GM12878 (cell line): ENCODE results near the gene NECAB3. TPM values are rescaled to one million over a fixed set of nuclear protein-coding genes. Genes with fewer than 3 reads are reported as not detected.

Experiments
- BCL11A ChIP-seq: IDR thresholded peaks from 2 replicates; pipeline ENCODE4 v1.6.1; 2011; ENCODE audit warnings: low read depth, low read length
- NKRF ChIP-seq: fragments of 450-650 bp; conservative IDR thresholded peaks from 2 replicates; pipeline ENCODE4 v1.6.1; 2017; ENCODE audit warnings: mild to moderate bottlenecking, moderate library complexity
- RFX5 ChIP-seq: IDR thresholded peaks from 2 replicates; pipeline ENCODE4 v1.6.1; 2011; ENCODE audit warnings: low read depth, low read length, improper control_type of control experiment
- ZBTB33 ChIP-seq: fragments of 450-650 bp; IDR thresholded peaks from 2 replicates; pipeline ENCODE4 v1.6.1; 2017; ENCODE audit warnings: mild to moderate bottlenecking
- ZNF687 ChIP-seq: fragments of 450-650 bp; IDR thresholded peaks from 2 replicates; pipeline ENCODE4 v1.6.1; 2017; ENCODE audit warnings: mild to moderate bottlenecking, moderate library complexity
- polyA plus RNA-seq, 11 experiments: library from polyadenylated mRNA; depleted of rRNA in 4 of 11; unstranded in 6 of 11; stranded (reverse) in 5 of 11; fragments of >200 nt; fragmentation: Nextera tagmentation in 4 of 11; fragmentation: Illumina TruSeq in 1 of 11; extraction: Ambion mirVana in 4 of 11; extraction: Trizol in 1 of 11; gene quantifications; 1 replicate in 1 of 11; 2 replicates in 10 of 11; pipeline versions ENCODE4 v1.2.1 to v1.2.3, GENCODE V29; 2011 to 2016; ENCODE audit warnings: inconsistent platforms in 2 of 11, missing spikeins in 2 of 11, low read depth in 1 of 11
- total RNA-seq, 4 experiments: library from RNA; depleted of rRNA in 3 of 4; stranded (reverse); fragments of >200 nt in 3 of 4; fragmentation: Illumina TruSeq in 1 of 4; extraction: Trizol in 1 of 4; gene quantifications; 2 replicates each; pipeline versions ENCODE4 v1.2.1 to v1.2.3, GENCODE V29; 2013 to 2021

Gene NECAB3
- total and polyA plus RNA-seq, 10 of the 15 experiments (the other 5 are each of a cell fraction or from before 2014, with no cell fraction given), result 0.21 to 17.0 (median 7.2) TPM

DNA sequence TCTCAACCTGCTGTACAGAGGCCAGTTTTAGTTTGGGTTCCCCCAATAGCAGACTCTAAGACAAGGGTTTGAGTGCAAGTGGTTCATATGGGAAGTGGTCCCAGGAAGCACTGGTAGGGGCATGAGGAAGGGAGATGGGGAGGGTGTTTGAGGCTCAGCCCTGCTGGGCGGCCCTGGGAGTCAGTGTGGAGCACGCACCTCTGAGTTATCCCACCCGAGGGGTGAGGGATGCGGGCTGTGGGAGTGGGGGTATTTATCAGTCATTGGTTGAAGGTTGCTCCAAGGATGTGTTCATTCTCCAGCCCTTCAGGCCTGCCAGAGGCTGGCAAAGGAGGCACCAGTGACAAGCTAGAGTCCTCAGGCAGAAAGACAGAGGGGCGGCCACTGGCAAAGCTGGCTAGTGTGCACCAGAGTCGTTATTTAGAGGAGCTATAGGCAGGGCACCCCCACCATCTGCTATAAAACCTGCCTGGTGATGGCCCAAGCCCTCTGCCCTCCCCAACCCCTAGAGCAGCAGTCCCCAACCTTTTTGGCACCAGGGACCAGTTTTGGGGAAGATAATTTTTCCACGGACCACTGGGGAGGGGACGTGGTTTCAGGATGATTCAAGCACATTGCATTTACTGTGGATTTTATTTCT, 29.4 kb upstream of the NECAB3 start (continued):
- TF ChIP-seq ZBTB33 (no peak), NKRF (no peak), ZNF687 (no peak), RFX5 (no peak), BCL11A (no peak)
